NT2/D1 (cell line): ENCODE data around the gene BCDIN3D.
"Not testable (repeated sequence)": the region's sequence is repeated elsewhere in the genome, so short reads cannot be mapped to it uniquely, and the experiment has no call there.

Experiments used
- DNase-seq: peaks from one replicate; pipeline ENCODE4 v3.0.0-alpha.2; 2011; ENCODE audit warnings: low read depth, low spot score
- H3K27me3 ChIP-seq: 2 replicates; pipeline ENCODE4 v1.6.0; 2011; ENCODE audit warnings: mild to moderate bottlenecking; ENCODE audit not compliant: insufficient read length, insufficient read depth
- H3K36me3 ChIP-seq: 2 replicates; pipeline ENCODE4 v1.6.1; 2011; ENCODE audit warnings: mild to moderate bottlenecking, low read length, mixed read lengths; ENCODE audit not compliant: insufficient read depth, insufficient read length
- H3K4me1 ChIP-seq: 2 replicates; pipeline ENCODE4 v1.5.1; 2011; ENCODE audit not compliant: insufficient read depth, insufficient read length
- H3K4me3 ChIP-seq: 2 replicates; pipeline ENCODE4 v1.5.1; 2011; ENCODE audit warnings: low read depth; ENCODE audit not compliant: insufficient read length
- H3K9ac ChIP-seq: 2 replicates; pipeline ENCODE4 v1.6.0; 2011; ENCODE audit warnings: low read depth; ENCODE audit not compliant: insufficient read length
- H3K9me3 ChIP-seq: 2 replicates; pipeline ENCODE4 v1.5.1; 2011; ENCODE audit warnings: mild to moderate bottlenecking, low read length; ENCODE audit not compliant: insufficient read depth
- SUZ12 ChIP-seq: IDR thresholded peaks from 2 replicates; pipeline ENCODE4 v1.6.1; 2011; ENCODE audit not compliant: insufficient read length, insufficient read depth; ENCODE audit errors: extremely low read depth
- YY1 ChIP-seq: IDR thresholded peaks from 2 replicates; pipeline ENCODE4 v1.6.1; 2011; ENCODE audit not compliant: insufficient read length, insufficient read depth
- ZNF274 ChIP-seq: IDR thresholded peaks from 2 replicates; pipeline ENCODE4 v1.6.1; 2011; ENCODE audit warnings: mild to moderate bottlenecking, low read depth, low read length

Gene BCDIN3D

DNA sequence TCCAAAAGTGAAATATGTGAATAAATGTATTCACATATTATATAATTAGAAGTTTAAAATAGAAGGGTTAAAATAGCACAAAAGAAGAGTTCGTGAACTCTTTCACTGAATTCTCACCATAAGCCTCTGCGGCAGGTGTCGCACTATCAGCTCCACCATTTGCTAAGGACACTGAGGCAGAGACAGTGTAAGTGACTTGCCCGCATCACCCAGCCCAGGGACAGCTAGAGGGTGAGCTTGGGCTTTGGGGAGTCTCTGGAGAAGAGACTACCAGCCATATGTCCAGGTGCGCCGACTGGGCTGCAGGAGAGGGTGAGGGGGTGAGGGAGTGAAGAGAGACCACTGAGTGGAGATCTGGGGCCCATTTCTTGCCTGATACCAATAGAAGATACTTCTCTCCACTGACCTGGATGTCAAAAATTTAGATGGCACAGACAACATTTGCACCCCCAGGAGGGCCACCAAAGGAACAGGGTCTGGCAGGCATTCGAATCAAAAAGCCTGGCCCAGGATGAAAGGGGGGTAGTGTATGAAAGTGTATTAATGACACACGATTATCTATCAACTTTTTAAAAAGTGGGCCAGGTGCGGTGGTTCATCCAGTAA, 32.3 kb upstream of the BCDIN3D start:
- no peak for TF ChIP-seq YY1
- no peak for TF ChIP-seq SUZ12
- no peak for TF ChIP-seq ZNF274
- H3K9me3 ChIP-seq = peaks cover 17% of the 10 kb centered on the region; the same call in 1 of the 2 replicates
- no peak for DNase-seq
- H3K9ac ChIP-seq = no peak overlapping the region
- H3K4me3 ChIP-seq = no peak overlapping the region
- H3K36me3 ChIP-seq = no peaks in the 10 kb centered on the region
- H3K27me3 ChIP-seq = no peaks in the 10 kb centered on the region
- H3K4me1 ChIP-seq = peaks cover 5% of the 10 kb centered on the region

DNA sequence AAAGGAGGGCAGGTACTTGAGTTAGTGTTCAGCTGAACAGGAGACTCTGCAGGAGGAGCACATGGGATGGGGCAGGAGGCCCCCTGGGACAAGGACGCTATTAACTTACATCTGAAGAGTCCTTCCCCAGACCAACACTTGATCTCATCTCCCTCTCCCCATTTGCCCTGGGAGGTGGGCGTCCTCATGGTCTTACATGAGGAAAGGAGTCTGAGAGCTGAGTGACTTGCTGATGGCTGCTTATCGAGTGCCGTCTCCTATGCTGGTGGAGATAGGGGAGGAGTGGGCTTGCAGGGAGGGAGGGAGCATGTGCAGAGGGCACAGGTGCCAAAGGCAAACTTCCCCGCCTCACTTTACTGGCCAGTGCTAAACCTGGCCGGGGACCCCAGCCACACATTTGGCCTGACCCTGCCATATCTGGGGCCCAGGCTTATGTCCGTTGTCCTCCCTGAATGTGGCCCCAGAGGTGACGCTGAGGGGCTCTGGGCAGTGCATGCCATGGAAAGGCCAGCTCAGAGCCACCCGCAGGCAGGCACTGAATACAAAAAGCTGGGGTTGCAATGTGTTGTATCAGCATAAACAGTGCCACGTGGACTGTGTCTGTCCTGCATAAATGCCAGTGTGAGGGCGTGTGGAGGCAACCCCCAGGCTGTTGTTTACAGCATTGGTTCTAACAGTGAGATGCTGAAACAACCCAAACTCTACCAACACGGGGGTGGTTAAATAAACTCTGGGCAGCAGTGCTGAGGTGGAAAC, 31.4 kb upstream of the BCDIN3D start:
- TF ChIP-seq ZNF274 (no peak), SUZ12 (no peak), YY1 (no peak)
- Histone ChIP-seq H3K9ac (no peak overlapping the region), H3K36me3 (no peaks in the 10 kb centered on the region), H3K27me3 (no peaks in the 10 kb centered on the region), H3K4me1 (peaks cover 12% of the 10 kb centered on the region), H3K4me3 (no peak overlapping the region), H3K9me3 (peaks cover 9% of the 10 kb centered on the region; the same call in 1 of the 2 replicates)
- DNase-seq = no peak

DNA sequence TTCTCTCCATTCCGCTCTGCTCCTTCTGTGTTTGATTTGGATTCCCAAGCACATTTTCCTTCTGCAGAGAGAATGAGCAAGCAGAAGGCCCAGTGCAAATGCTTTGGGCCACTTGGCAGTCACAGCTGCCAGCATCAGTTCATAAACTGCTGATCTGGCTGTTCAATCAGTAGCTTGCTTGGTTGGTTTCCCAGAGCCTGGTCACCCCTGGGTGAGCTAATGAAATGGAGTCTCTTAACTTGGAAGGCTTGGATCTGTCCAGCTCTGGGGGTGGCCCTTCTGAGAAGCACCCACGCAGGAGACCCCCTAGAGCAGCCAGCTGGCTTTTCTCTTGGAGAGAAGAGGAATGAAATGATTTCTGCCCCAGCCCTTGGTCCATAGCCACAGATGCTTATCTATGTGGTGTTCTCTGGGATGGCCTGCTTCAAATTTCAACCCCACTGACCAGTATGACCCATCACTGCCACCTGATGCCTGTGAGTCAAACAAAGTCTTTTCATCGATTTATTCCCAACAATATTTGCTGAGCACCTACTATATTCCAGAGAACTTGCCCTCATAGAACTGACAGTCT, 30.5 kb upstream of the BCDIN3D start:
- Histone ChIP-seq H3K4me1 (peaks cover 18% of the 10 kb centered on the region), H3K9me3 (peaks cover 5% of the 10 kb centered on the region; the same call in 1 of the 2 replicates), H3K36me3 (no peaks in the 10 kb centered on the region), H3K4me3 (no peak overlapping the region), H3K9ac (no peak overlapping the region), H3K27me3 (peaks cover 6% of the 10 kb centered on the region)
- DNase-seq = no peak
- TF ChIP-seq SUZ12 (no peak), ZNF274 (no peak), YY1 (no peak)

DNA sequence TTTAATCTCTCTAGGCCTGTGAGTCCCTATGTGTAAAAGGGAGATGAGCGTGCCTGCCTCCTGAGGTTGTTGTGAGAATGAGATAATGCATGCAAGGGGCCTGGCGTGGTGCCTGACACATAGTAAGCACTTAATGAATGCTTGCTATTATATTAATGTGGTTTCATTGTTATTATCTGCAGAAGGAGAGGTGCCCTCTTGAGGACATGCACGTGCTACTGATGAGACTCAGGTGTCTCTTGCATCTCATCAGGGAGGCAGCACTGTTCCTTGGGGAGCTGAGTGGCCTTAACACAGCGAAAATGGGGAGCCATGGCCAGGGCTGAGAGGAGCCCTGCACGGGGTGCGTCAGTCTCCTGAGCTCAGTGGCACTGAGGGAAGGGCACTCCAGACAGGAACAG, 29.9 kb upstream of the BCDIN3D start:
- H3K9ac ChIP-seq = no peak overlapping the region
- peaks cover 18% of the 10 kb centered on the region for H3K4me1 ChIP-seq
- H3K4me3 ChIP-seq = no peak overlapping the region
- no peaks in the 10 kb centered on the region for H3K36me3 ChIP-seq
- no peaks in the 10 kb centered on the region for H3K9me3 ChIP-seq
- no peak for DNase-seq
- TF ChIP-seq SUZ12 (no peak), YY1 (no peak), ZNF274 (no peak)
- H3K27me3 ChIP-seq = peaks cover 6% of the 10 kb centered on the region

DNA sequence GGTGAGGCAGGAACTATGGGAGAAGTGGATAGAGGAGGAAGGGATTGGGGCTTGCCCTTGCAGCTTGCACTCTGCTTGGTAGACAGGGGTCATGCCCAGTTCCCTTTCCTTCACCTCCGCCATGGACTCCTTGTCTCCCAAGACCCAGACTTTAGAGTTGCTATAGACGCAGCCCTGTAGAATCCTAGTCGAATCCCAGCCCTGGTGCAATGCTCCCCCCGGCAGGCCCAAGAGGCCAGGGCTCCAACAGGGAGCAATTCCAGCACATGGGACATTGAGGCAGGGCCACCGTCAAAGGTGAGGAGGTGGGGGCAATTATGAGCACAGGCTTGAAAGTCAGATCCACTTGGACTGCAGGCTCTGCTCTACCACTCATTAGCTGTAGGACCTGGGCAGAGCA, 29.5 kb upstream of the BCDIN3D start:
- peaks cover 18% of the 10 kb centered on the region for H3K4me1 ChIP-seq
- no peaks in the 10 kb centered on the region for H3K36me3 ChIP-seq
- no peak overlapping the region for H3K9ac ChIP-seq
- H3K9me3 ChIP-seq = no peaks in the 10 kb centered on the region
- no peak overlapping the region for H3K4me3 ChIP-seq
- DNase-seq = no peak
- peaks cover 6% of the 10 kb centered on the region for H3K27me3 ChIP-seq
- TF ChIP-seq SUZ12 (no peak), ZNF274 (no peak), YY1 (no peak)

DNA sequence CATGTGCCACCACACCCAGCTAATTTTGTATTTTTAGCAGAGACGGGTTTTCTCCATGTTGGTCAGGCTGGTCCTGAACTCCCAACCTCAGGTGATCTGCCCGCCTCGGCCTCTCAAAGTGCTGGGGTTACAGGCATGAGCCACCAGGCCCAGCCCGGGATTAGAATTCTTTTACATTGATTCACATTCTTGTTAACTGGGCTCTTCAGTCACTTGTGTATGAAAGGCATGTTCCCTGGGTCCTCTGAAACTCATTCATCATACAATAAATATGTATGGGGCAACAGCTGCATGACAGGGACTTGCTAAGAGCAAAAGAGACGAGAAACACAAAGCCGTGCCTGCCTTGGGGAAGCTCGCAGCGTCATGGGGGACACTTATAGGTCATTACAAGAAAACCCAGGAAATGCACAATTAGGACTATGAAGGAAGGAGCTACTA, 28.9 kb upstream of the BCDIN3D start:
- H3K4me1 ChIP-seq = peaks cover 18% of the 10 kb centered on the region
- not testable (repeated sequence) for H3K9ac ChIP-seq, H3K36me3 ChIP-seq, DNase-seq, H3K9me3 ChIP-seq, H3K4me3 ChIP-seq, H3K27me3 ChIP-seq

DNA sequence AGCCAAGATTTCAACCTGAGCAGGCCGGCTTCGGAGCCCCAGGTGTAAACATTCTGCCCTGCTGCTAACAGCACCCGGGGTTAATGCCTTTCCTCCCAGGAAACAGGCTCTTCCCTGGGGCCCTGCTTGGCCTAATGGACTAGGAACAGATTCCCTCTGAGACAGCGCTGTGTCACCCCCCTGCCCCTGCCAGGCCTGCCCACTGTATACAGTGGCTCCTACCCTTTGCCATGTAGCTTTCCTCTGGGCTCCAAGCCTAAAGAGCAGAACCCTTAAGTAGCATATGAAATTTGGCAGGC, 28.3 kb upstream of the BCDIN3D start:
- Histone ChIP-seq H3K36me3 (no peaks in the 10 kb centered on the region), H3K27me3 (peaks cover 6% of the 10 kb centered on the region), H3K9me3 (no peaks in the 10 kb centered on the region), H3K4me1 (peaks cover 18% of the 10 kb centered on the region), H3K9ac (no peak overlapping the region), H3K4me3 (no peak overlapping the region)
- TF ChIP-seq YY1 (no peak), ZNF274 (no peak), SUZ12 (no peak)
- no peak for DNase-seq
